Fibroblast of upper back skin (primary cell): Measurements from ENCODE around the gene ASTN2.

Experiments
- DNase-seq: peaks from one replicate; pipeline ENCODE4 v3.0.0-alpha.2; 2013

The ASTN2 gene

DNA sequence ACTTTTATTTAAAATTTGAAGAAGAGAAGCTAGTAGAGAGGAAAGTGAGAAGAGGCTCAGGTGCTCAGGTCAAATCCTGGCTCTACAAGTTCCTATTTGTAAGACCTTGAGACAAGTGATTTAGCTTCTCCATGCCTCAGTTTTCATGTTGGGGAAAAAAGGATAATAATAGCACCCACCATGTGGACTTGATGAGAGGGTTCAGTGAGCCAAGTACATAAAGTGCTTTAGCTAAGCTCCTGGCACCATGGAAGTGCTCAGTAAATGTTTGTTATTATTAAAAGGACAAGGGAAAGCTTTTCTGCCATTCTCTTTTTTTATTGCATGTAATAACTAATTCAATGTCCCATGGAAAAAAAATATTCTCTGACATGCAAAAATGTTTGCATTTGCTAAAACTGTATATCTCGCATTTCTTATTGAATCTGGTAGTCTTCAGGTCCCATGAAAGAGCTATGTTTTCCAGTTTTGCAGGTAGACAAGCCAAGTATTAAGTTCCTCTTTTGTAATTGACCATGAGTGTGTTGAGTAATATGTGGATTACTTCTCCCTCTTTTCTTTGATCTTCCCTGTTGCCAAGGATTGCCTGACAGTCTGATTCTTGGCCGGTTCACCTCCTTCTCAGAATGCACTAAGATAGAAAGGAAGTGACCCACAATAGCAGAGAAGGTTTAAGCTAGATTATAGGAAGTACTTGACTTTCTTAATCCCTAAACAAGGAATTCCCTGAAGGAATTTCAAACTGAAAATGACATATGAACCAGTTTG, 773.4 kb downstream of the ASTN2 start:
- peak; percentile 46 for DNase-seq

DNA sequence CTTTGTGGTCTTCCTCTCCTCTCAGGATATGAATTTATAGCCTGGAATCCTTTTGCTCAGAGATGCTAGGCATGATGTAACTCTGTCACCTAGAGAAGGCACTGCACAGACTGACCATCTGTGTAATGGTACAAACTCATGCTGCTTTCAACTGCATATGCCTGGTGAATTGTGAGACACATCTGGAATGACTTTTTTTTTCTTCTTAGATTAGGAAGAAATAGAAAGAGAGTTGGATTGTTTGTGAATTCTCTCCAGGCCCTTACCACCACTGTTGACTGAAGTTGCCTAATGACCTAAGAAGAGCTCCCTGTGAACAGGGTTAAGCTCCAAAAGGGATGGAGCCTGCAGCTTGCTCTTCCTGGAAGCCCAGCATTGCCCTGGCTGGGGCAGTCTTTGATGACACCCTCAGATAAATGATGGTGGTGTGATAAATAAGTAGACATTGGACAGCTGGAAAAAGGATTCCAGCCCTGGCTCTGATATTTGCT, 775.6 kb downstream of the ASTN2 start:
- peak; percentile 87 for DNase-seq

- DNase-seq = no peak
Measured at GRCh38 chr9:116635908-116636307, 778.9 kb downstream of the ASTN2 start.

GRCh38 chr9:116632990-116633838, 781.6 kb downstream of the ASTN2 start:
- peak; percentile 86 for DNase-seq

- DNase-seq = no peak
Measured at GRCh38 chr9:116629634-116630033, 785.2 kb downstream of the ASTN2 start.

DNA sequence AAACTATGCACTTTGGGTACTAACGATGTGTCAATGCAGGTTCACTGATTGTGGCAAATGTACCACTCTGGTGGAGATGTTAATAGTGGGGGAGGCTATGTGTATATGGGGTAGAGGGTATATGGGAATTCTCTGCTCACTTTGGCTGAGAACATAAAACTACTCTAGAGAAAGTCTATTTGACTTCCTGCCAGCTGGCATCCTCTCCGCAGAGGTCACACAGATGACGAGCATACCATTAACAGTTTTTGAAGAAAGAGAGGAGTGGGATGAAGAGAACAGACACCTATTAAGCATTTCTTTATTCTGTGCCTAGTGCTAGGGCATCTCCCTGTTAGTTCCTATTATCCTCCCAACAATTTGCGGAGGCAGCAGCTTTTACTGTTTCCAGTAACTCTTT, 786.1 kb downstream of the ASTN2 start:
- peak; percentile 60 for DNase-seq

DNA sequence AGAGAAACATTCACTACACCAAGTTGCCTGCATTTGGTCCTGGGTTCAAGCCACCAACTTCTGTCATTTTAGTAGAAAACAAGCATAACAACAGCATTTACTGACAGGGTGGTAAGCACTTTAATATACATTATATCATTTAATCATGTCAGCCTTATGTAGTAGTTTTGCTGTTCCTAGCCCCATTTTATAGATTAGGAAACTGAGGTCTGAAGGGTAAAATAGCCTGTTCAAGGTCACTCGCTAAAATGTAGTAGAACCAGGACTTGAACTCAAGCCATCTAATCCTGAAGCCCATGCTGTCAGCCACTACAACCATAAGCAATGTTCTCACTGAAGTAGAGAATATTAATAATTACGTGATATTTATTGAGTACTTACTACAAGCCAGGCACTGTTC, 787.4 kb downstream of the ASTN2 start:
- no peak for DNase-seq

- no peak for DNase-seq
Measured at GRCh38 chr9:116626762-116627161, 788.1 kb downstream of the ASTN2 start.

GRCh38 chr9:116623715-116624114, 791.1 kb downstream of the ASTN2 start:
- no peak for DNase-seq

DNA sequence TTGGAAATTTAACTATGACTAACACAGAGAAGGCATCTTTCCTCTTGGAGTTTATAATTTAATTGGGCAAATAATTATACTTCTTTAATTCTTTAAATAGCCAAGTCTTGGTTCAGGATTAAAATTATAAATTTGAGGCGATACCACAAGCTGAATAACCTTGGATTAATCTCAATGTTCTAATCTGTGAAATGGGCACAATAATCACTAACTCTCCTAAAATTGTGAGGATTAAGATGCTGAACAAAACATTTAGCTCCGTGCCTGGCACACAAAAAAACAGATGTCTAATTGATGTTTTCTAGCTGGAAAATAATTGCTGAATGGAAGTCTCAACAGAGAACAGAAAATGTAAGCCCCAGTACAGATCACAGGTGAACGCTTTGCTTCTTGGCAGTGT, 797.5 kb downstream of the ASTN2 start:
- no peak for DNase-seq

DNA sequence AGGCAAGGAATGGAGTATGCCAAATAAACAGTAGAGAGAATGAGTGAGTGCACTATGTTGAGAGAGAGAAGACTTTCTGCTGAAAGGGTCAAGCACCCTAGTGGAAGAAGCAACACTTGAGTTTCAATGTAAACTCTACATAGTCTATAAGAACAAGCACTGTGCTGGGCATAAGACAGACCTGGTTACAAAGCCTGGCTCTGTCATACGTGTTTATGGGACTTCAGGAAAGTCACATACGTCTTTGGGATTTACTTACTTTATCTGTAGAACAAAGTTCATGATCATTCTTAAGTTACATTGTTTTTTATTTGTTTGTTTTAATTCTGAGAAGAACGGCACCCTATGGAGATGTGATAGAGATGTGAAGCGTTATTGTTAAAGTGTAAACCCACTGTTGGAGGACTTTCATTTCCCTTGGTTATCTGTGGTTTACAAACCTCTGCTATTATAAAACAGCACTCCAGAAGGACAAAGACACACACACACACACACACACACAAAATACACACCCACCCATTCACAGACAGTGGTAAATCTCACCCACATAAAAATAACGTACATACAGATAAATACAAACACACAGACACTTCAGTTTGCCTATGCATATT, 798.4 kb downstream of the ASTN2 start:
- DNase-seq = no peak

DNA sequence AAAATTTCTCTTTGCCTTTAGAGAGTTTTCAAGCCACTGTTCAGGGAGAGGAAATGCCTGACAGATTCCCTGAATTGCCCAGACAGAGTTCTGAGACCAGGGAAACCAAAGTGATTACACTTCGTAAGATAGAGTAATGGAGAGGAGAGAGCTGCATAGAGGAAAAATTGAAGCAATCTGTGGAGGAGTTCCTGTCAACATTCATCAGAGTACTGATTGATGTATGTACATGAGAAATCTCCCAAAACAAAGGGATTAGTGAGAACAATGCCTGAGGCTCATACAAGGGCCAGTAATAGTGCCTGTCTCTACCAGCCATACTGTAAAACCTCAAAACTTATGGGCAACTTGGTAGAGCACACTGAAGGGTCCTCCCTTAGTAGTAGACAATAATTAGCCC, 806.8 kb downstream of the ASTN2 start:
- DNase-seq = no peak

DNA sequence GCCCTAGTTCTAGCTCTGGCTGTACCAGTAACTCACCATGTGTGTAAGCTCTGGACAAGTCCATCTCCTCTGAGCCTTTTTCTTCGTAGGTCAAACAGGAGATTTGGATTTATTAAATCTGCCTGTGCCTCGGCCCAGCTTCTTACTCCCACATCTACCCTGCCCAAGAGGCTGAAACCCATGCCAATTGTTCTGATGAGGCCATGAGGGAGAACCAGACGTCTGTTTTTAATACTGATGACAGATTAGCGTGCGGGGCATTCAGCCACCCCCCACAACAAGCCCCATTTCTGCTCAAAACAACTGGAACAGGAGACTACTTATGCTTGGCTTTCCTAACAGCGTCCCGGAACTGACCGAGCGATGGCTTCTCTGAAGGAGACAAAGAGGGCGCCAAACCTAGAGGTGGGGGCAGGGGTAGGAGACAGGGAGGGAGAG, 808.9 kb downstream of the ASTN2 start:
- DNase-seq = peak; percentile 40

GRCh38 chr9:116605060-116605459, 809.8 kb downstream of the ASTN2 start:
- no peak for DNase-seq

GRCh38 chr9:116604251-116604650, 810.6 kb downstream of the ASTN2 start:
- DNase-seq = peak; percentile 56

- DNase-seq = no peak
Measured at GRCh38 chr9:116599342-116599884, 815.4 kb downstream of the ASTN2 start.

DNA sequence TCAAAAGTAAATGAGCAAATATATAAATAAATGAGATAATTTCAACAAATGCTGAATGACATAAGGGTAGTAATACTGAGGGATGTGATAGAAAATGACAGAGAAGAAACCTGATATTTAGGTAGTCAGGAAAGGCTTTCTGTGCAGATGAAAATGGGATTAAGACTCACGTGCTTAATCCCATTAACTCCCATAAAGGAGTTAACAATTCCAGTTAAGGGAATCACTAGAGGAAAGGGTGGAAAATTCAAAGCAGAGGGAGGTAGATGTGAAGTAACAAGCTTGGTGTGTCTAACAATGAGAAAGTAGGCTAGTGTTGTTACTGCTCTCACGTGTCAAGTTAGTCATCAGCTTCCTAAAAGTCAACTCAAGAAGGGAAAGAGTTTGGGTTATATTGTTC, 818.2 kb downstream of the ASTN2 start:
- DNase-seq = no peak

GRCh38 chr9:116594547-116594946, 820.3 kb downstream of the ASTN2 start:
- peak; percentile 91 for DNase-seq

- DNase-seq = peak; percentile 73
Measured at GRCh38 chr9:116592970-116593369, 821.9 kb downstream of the ASTN2 start.

GRCh38 chr9:116589392-116590354, 825.2 kb downstream of the ASTN2 start:
- DNase-seq = peak; percentile 57

DNA sequence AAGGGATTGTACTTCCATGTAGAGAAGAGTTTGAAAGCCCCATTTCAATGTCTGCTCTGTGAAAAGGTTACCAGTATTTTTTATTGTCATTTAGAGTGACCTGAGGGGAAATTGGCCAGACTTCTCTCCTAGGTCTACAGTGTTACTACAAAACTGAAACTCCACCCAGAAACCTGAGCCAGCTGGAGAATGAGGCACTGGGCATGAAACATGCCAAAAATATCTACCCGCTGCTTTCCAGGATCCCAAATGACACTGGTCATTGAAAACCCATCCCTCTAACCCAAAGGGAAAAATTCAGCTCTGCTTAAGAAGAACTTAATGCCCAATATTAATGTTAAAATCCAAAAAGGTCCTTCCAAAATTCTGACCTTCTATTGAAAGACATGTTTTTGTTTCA, 826.9 kb downstream of the ASTN2 start:
- no peak for DNase-seq

DNA sequence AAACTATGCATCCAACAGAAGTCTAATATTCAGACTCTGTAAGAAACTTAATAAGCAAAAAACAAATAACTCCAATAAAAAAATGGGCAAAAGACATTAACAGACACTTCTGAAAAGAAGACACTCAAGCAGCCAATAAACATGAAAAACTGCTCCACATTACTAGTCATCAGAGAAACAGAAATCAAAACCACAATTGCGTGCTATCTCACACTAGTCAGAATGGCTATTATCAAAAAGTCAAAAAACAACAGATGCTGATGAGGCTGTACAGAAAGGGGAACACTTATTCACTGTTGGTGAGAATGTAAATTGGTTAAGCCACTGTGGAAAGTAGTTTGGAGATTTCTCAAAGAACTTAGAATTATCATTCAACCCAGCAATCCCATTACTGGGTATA, 829.0 kb downstream of the ASTN2 start:
- peak; percentile 34 for DNase-seq
